ENCODE data around the gene PRKAR2A. TPM values are rescaled to one million over a fixed set of nuclear protein-coding genes. Genes with fewer than 3 reads are reported as not detected.

PRKAR2A gene
- total and polyA plus RNA-seq, 9 of the 15 experiments (the other 6 are each of a cell fraction or from before 2014, with no cell fraction given), result 15.9 to 84.5 (median 37.6) TPM

DNA sequence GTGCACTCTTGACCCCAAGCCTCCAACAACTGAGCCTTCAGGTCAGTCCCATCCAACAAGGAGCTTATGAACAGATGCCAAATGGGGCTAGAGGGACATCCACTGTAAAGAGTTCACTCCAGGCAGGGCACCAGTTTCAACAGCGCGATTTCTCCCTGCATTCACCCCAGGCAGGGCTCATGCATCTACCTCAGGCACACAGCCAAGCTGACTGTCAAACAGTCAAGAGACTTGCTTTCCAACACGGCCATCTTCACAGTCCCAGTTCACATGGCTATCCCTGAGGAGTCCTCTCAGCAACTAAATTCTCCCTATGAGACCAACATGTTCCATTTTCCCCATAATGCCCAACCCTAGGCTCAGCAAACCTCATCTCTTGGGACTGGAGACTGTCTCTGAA lies 33.3 kb upstream of the PRKAR2A start:
- CTCF ChIA-PET (ENCODE audit: low intra/inter-chr PET ratio), result no interaction called here
- in situ Hi-C loops (cut with MboI), result no loop called here
- POLR2A ChIA-PET, result no interaction called here
- Histone ChIP-seq H3K9me1 (ENCODE audit: control insufficient read depth, insufficient read depth, low read length) (no peaks in the 10 kb centered on the region), H3K79me2 (ENCODE audit: control insufficient read depth, insufficient read depth, low read length) (no peaks in the 10 kb centered on the region), H3K4me2 (ENCODE audit: insufficient read depth, low read length) (no peak overlapping the region), H3K9ac (ENCODE audit: insufficient read depth in 1 of 2, low read depth in 2 of 2, low read length in 2 of 2) (no peak overlapping the region), H4K20me1 (replicated peaks; ENCODE audit: control insufficient read depth, insufficient read depth, low read length) (no peaks in the 10 kb centered on the region), H3K27me3 (ENCODE audit: control insufficient read depth in 2 of 2, insufficient read depth in 2 of 2, low read length in 2 of 2) (no peaks in the 10 kb centered on the region), H3K9me3 (replicated peaks; ENCODE audit: control insufficient read depth, insufficient read depth, low read depth, low read length) (no peaks in the 10 kb centered on the region), H3K36me3 (ENCODE audit: control insufficient read depth, insufficient read depth, low read length) (peaks cover 3% of the 10 kb centered on the region; the same call in 1 of the 3 replicates), H3K27ac (ENCODE audit: extremely low read depth, low read depth, low read length) (no peak overlapping the region), H2AFZ (ENCODE audit: low read depth, low read length) (no peak overlapping the region), H3K4me3 (no peak overlapping the region), H3K4me1 (replicated peaks in 1 of 2; ENCODE audit: control insufficient read depth in 2 of 2, insufficient read depth in 2 of 2, low read length in 2 of 2) (no peaks in the 10 kb centered on the region)
- intact Hi-C loops (cut with micrococcal nuclease), result no loop called here
- 70% methylated on average over 3 of the region's 3 CpGs for WGBS (ENCODE audit: insufficient coverage, low coverage, missing lambda C conversion rate)
- DNase-seq (ENCODE audit: extremely low read depth in 1 of 4, low spot score in 3 of 4) (no peak), FAIRE-seq (no peak), ATAC-seq (no peak)
- BruUV-seq (replicated peaks), result no TSS peak
- TF ChIP-seq, protein P1, sequence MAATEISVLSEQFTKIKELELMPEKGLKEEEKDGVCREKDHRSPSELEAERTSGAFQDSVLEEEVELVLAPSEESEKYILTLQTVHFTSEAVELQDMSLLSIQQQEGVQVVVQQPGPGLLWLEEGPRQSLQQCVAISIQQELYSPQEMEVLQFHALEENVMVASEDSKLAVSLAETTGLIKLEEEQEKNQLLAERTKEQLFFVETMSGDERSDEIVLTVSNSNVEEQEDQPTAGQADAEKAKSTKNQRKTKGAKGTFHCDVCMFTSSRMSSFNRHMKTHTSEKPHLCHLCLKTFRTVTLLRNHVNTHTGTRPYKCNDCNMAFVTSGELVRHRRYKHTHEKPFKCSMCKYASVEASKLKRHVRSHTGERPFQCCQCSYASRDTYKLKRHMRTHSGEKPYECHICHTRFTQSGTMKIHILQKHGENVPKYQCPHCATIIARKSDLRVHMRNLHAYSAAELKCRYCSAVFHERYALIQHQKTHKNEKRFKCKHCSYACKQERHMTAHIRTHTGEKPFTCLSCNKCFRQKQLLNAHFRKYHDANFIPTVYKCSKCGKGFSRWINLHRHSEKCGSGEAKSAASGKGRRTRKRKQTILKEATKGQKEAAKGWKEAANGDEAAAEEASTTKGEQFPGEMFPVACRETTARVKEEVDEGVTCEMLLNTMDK (IDR thresholded peaks at IDR 0.05; ENCODE audit: borderline replicate concordance, insufficient read depth, low read depth, low read length, poor library complexity, severe bottlenecking), result no peak
- TF ChIP-seq, protein P2, sequence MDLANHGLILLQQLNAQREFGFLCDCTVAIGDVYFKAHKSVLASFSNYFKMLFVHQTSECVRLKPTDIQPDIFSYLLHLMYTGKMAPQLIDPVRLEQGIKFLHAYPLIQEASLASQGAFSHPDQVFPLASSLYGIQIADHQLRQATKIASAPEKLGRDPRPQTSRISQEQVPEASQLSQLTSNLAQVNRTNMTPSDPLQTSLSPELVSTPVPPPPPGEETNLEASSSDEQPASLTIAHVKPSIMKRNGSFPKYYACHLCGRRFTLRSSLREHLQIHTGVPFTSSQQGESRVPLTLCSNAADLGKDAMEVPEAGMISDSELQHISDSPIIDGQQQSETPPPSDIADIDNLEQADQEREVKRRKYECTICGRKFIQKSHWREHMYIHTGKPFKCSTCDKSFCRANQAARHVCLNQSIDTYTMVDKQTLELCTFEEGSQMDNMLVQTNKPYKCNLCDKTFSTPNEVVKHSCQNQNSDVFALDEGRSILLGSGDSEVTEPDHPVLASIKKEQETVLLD (IDR thresholded peaks at IDR 0.05), result no peak
- TF ChIP-seq PML (IDR thresholded peaks at IDR 0.05; ENCODE audit: low read length) (no peak), ZNF217 (CRISPR knock-in tag; IDR thresholded peaks at IDR 0.05) (no peak), LARP7 (IDR thresholded peaks at IDR 0.05) (no peak), POLR2AphosphoS2 (IDR thresholded peaks at IDR 0.05; ENCODE audit: low read length) (no peak), ZNF57 (CRISPR knock-in tag; IDR thresholded peaks at IDR 0.05) (no peak), ZNF212 (CRISPR knock-in tag; IDR thresholded peaks at IDR 0.05) (no peak), KDM2B (CRISPR knock-in tag; IDR thresholded peaks at IDR 0.05) (no peak), DPF2 (IDR thresholded peaks at IDR 0.05) (no peak), FOXP1 (CRISPR knock-in tag; IDR thresholded peaks at IDR 0.05) (no peak), CBX3 (IDR thresholded peaks at IDR 0.05; ENCODE audit: borderline replicate concordance in 1 of 2, low read length in 2 of 2) (no peak), ELF2 (CRISPR knock-in tag; IDR thresholded peaks at IDR 0.05) (no peak)
- TF ChIP-seq, protein P3, sequence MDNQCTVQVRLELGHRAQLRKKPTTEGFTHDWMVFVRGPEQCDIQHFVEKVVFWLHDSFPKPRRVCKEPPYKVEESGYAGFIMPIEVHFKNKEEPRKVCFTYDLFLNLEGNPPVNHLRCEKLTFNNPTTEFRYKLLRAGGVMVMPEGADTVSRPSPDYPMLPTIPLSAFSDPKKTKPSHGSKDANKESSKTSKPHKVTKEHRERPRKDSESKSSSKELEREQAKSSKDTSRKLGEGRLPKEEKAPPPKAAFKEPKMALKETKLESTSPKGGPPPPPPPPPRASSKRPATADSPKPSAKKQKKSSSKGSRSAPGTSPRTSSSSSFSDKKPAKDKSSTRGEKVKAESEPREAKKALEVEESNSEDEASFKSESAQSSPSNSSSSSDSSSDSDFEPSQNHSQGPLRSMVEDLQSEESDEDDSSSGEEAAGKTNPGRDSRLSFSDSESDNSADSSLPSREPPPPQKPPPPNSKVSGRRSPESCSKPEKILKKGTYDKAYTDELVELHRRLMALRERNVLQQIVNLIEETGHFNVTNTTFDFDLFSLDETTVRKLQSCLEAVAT (IDR thresholded peaks at IDR 0.05), result no peak
- TF ChIP-seq, protein P4, sequence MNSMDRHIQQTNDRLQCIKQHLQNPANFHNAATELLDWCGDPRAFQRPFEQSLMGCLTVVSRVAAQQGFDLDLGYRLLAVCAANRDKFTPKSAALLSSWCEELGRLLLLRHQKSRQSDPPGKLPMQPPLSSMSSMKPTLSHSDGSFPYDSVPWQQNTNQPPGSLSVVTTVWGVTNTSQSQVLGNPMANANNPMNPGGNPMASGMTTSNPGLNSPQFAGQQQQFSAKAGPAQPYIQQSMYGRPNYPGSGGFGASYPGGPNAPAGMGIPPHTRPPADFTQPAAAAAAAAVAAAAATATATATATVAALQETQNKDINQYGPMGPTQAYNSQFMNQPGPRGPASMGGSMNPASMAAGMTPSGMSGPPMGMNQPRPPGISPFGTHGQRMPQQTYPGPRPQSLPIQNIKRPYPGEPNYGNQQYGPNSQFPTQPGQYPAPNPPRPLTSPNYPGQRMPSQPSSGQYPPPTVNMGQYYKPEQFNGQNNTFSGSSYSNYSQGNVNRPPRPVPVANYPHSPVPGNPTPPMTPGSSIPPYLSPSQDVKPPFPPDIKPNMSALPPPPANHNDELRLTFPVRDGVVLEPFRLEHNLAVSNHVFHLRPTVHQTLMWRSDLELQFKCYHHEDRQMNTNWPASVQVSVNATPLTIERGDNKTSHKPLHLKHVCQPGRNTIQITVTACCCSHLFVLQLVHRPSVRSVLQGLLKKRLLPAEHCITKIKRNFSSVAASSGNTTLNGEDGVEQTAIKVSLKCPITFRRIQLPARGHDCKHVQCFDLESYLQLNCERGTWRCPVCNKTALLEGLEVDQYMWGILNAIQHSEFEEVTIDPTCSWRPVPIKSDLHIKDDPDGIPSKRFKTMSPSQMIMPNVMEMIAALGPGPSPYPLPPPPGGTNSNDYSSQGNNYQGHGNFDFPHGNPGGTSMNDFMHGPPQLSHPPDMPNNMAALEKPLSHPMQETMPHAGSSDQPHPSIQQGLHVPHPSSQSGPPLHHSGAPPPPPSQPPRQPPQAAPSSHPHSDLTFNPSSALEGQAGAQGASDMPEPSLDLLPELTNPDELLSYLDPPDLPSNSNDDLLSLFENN (IDR thresholded peaks at IDR 0.05; ENCODE audit: low read depth in 2 of 2, low read length in 2 of 2), result no peak

All from K562 (cell line).